CD4-positive, alpha-beta memory T cell (primary cell): ENCODE measurements around the gene SNW1. TPM values are rescaled to one million over a fixed set of nuclear protein-coding genes. Genes with fewer than 3 reads are reported as not detected.

Experiments
- CTCF ChIA-PET: fragments of 350-600 bp; sonication (Branson Sonifier 250); formaldehyde crosslinking; loops from one replicate; lab custom pipeline; 2021; ENCODE audit warnings: inconsistent platforms; ENCODE audit not compliant: partially characterized antibody; lab: Charles Lee
- POLR2A ChIA-PET: fragments of 350-600 bp; sonication (Branson Sonifier 250); formaldehyde crosslinking; loops from one replicate; lab custom pipeline; 2021; ENCODE audit not compliant: partially characterized antibody; lab: Charles Lee
- DNase-seq, 5 donors: peaks; one replicate each; pipeline versions ENCODE4 v3.0.0 to v3.0.0-alpha.2; 2020 to 2022; ENCODE audit warnings: mixed read lengths in 1 of 5
- H3K27ac ChIP-seq: one replicate; pipeline ENCODE4 v1.7.0; 2013; ENCODE audit warnings: low read depth, low read length
- H3K27me3 ChIP-seq: 2 replicates; pipeline ENCODE4 v1.7.0; 2013; ENCODE audit warnings: mild to moderate bottlenecking, low read length, moderate library complexity; ENCODE audit not compliant: insufficient read depth
- H3K36me3 ChIP-seq: 2 replicates; pipeline ENCODE4 v1.7.0; 2013; ENCODE audit warnings: mild to moderate bottlenecking, low read length, moderate library complexity; ENCODE audit not compliant: insufficient read depth
- H3K4me1 ChIP-seq: 2 replicates; pipeline ENCODE4 v1.7.0; 2013; ENCODE audit warnings: mild to moderate bottlenecking, low read length, moderate library complexity; ENCODE audit not compliant: insufficient read depth
- H3K4me3 ChIP-seq, 2 donors: one replicate each; pipeline ENCODE4 v1.7.0; 2013; ENCODE audit warnings: low read length in 2 of 2, mild to moderate bottlenecking in 1 of 2
- H3K9me3 ChIP-seq, 2 donors: one replicate each; pipeline ENCODE4 v1.7.0; 2013; ENCODE audit warnings: low read length in 2 of 2, control low read depth in 1 of 2; ENCODE audit not compliant: control insufficient read depth in 1 of 2
- H3K27ac Mint-ChIP-seq, 7 donors: one replicate each; pipeline ENCODE4 v1.8.0; 2020 to 2021; ENCODE audit warnings: mixed read lengths in 7 of 7, mild to moderate bottlenecking in 6 of 7, inconsistent platforms in 3 of 7, moderate library complexity in 3 of 7
- H3K27me3 Mint-ChIP-seq, 2 donors: one replicate each; pipeline ENCODE4 v1.8.0; 2020 to 2021; ENCODE audit warnings: mixed read lengths in 2 of 2
- H3K36me3 Mint-ChIP-seq, 2 donors: one replicate each; pipeline ENCODE4 v1.8.0; 2020 to 2021; ENCODE audit warnings: mixed read lengths in 2 of 2, inconsistent platforms in 1 of 2, mild to moderate bottlenecking in 1 of 2
- H3K4me1 Mint-ChIP-seq, 4 donors: one replicate each; pipeline ENCODE4 v1.8.0; 2020 to 2021; ENCODE audit warnings: mixed read lengths in 4 of 4, mild to moderate bottlenecking in 1 of 4
- H3K4me3 Mint-ChIP-seq, 8 donors: one replicate each; pipeline ENCODE4 v1.8.0; 2020 to 2021; ENCODE audit warnings: mixed read lengths in 8 of 8, mild to moderate bottlenecking in 7 of 8, moderate library complexity in 6 of 8, inconsistent platforms in 3 of 8
- H3K9me3 Mint-ChIP-seq, 8 donors: one replicate each; pipeline ENCODE4 v1.8.0; 2020 to 2021; ENCODE audit warnings: mixed read lengths in 8 of 8, mild to moderate bottlenecking in 5 of 8, inconsistent platforms in 3 of 8, moderate library complexity in 1 of 8
- intact Hi-C: fragments of 100-400 bp; cut with micrococcal nuclease; formaldehyde crosslinking; loops from one replicate; pipeline ENCODE4 v1.15.1; 2023
- polyA plus RNA-seq, 2 donors: library from polyadenylated mRNA; unstranded; fragments of 300-500 nt; fragmentation: Illumina TruSeq; gene quantifications; one replicate each; pipeline ENCODE4 v1.2.3, GENCODE V29; 2021
- total RNA-seq, 2 experiments: library from RNA; stranded (reverse); gene quantifications; one replicate each; pipeline ENCODE4 v1.2.3, GENCODE V29; 2021

The SNW1 gene
- total and polyA plus RNA-seq, 4 experiments from 2014 or later: 54.4 to 99.7 (median 91.4) TPM

DNA sequence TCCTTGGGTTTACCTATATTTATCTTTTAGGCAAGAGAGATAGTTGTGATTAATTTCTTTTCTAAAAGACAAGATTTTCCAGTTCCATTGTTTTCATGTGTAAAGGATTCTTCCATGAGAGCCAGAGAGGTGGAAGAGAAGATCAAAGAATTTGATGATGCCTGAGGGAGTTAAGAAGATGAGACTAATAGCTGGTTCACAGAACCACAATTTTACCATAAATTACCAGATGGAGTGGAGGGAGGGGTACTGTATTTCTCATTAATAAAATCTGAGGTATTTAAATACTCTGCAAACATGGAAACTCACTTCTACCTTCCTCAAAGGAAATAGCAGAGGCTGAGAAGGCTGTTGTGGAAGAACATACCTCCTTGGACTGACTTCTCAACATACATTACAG lies 87.8 kb downstream of the SNW1 start:
- no peaks in the 10 kb centered on the region for H3K27me3 Mint-ChIP-seq
- no peak overlapping the region for H3K4me3 Mint-ChIP-seq
- ChIA-PET POLR2A (no interaction called here), CTCF (no interaction called here)
- peak overlapping the region in 2 of 7 donors; percentile 29 to 68 for H3K27ac Mint-ChIP-seq
- Histone ChIP-seq H3K36me3 (peaks cover 31% of the 10 kb centered on the region), H3K4me3 (no peak overlapping the region), H3K4me1 (no peaks in the 10 kb centered on the region), H3K9me3 (no peaks in the 10 kb centered on the region), H3K27ac (no peak overlapping the region), H3K27me3 (no peaks in the 10 kb centered on the region)
- no peaks in the 10 kb centered on the region for H3K9me3 Mint-ChIP-seq
- intact Hi-C loops: no loop called here
- H3K4me1 Mint-ChIP-seq: no peaks in the 10 kb centered on the region
- no peak for DNase-seq
- H3K36me3 Mint-ChIP-seq: peaks cover 37 to 44% of the 10 kb centered on the region in 2 donors

Other genes with a start within 250 kb of the SNW1 start
- gene SPTLC2, start 144.5 kb downstream of the SNW1 start, total RNA-seq: 10 to 100 TPM; 25.9 to 31.3 TPM
- 10 to 100 TPM; 11.2 to 23.7 TPM for gene SPTLC2, start 144.5 kb downstream of the SNW1 start, polyA plus RNA-seq
- gene ALKBH1, start 53.1 kb downstream of the SNW1 start, total RNA-seq: 10 to 100 TPM; 16.2 to 20.1 TPM
- 1 to 10 TPM; 5.8 to 9.7 TPM for gene ALKBH1, start 53.1 kb downstream of the SNW1 start, polyA plus RNA-seq
- gene SLIRP, start 53.1 kb downstream of the SNW1 start, total RNA-seq: 10 to 100 TPM; 37.5 to 40.6 TPM
- gene SLIRP, start 53.1 kb downstream of the SNW1 start, polyA plus RNA-seq: 100 to 1,000 TPM; 211 to 334 TPM
- 1 to 10 TPM; 5.3 to 5.6 TPM for gene ADCK1, start 39.0 kb upstream of the SNW1 start, total RNA-seq
- 10 to 100 TPM in 1 of 2 donors, 1 to 10 TPM in 1; 5.2 to 12.0 TPM for gene ADCK1, start 39.0 kb upstream of the SNW1 start, polyA plus RNA-seq